Thoracic aorta (tissue), 2 donors: ENCODE data around the gene HDGFL3. TPM values are rescaled to one million over a fixed set of nuclear protein-coding genes. Genes with fewer than 3 reads are reported as not detected.

Experiments
- ATAC-seq: fragments of 150-250 bp; one replicate; pipeline ENCODE4 v1.8.0; 2017; ENCODE audit warnings: low read depth; ENCODE audit not compliant: insufficient number of reproducible peaks, low FRiP score
- DNase-seq: peaks from one replicate; pipeline ENCODE4 v3.0.0-alpha.2; 2020; ENCODE audit warnings: low spot score
- H3K27ac ChIP-seq, 2 donors: fragments of 200-600 bp; sonication (generic); 1 replicate in 1 of 2; 2 replicates in 1 of 2; pipeline ENCODE4 v1.5.1; 2016; ENCODE audit warnings: mild to moderate bottlenecking in 2 of 2, moderate library complexity in 2 of 2
- H3K27me3 ChIP-seq: fragments of 200-600 bp; sonication (generic); replicated peaks from 2 replicates; pipeline ENCODE4 v1.6.0; 2016; ENCODE audit warnings: mild to moderate bottlenecking; ENCODE audit not compliant: insufficient read depth
- H3K36me3 ChIP-seq: fragments of 200-600 bp; sonication (generic); one replicate; pipeline ENCODE4 v1.5.1; 2016
- H3K4me1 ChIP-seq, 2 donors: fragments of 200-600 bp; sonication (generic); 1 replicate in 1 of 2; 2 replicates in 1 of 2; pipeline versions ENCODE4 v1.5.1 to v1.6.0; 2016; ENCODE audit warnings: low read depth in 2 of 2, mild to moderate bottlenecking in 1 of 2; ENCODE audit not compliant: control insufficient read depth in 1 of 2
- H3K4me3 ChIP-seq: fragments of 200-600 bp; sonication (generic); 2 replicates; pipeline ENCODE4 v1.5.1; 2016; ENCODE audit warnings: mild to moderate bottlenecking
- H3K9me3 ChIP-seq: fragments of 200-600 bp; sonication (generic); 2 replicates; pipeline ENCODE4 v1.5.1; 2016
- CTCF ChIP-seq: fragments of 200-600 bp; sonication (generic); IDR thresholded peaks from one replicate; pipeline ENCODE4 v1.5.1; 2019; ENCODE audit warnings: antibody characterized with exemption
- total RNA-seq, 2 donors: library from RNA; depleted of rRNA; stranded (reverse); fragments of >200 nt; gene quantifications; one replicate each; pipeline versions ENCODE4 v1.1.0 to v1.2.3, GENCODE V29; 2016

HDGFL3 gene
- 100 to 1,000 TPM in 1 of 2 donors, 10 to 100 TPM in 1; 19.6 to 118 TPM for total RNA-seq

- Histone ChIP-seq H3K36me3 (no peaks in the 10 kb centered on the region), H3K4me1 (peaks cover 4 to 25% of the 10 kb centered on the region in 2 donors), H3K4me3 (peak within 1 kb of the TSS; percentile 94), H3K27me3 (no peaks in the 10 kb centered on the region), H3K27ac (peak within 1 kb of the TSS; percentile 88 to 91), H3K9me3 (no peaks in the 10 kb centered on the region)
- TF ChIP-seq CTCF = no peak
- ATAC-seq = no peak
- DNase-seq = no peak
Measured at GRCh38 chr15:83207660-83208366, at the start of gene HDGFL3. Gene HDGFL3 (minus strand): TSS chr15:83207823. CDS start chr15:83207414, 409 bp downstream.

GRCh38 chr15:83250781-83251180 lies 43.2 kb upstream of the HDGFL3 start:
- no peaks in the 10 kb centered on the region for H3K9me3 ChIP-seq
- DNase-seq (no peak), ATAC-seq (no peak)
- H3K27me3 ChIP-seq = no peaks in the 10 kb centered on the region
- H3K36me3 ChIP-seq = no peaks in the 10 kb centered on the region
- no peak overlapping the region for H3K27ac ChIP-seq
- TF ChIP-seq CTCF = no peak
- H3K4me3 ChIP-seq = no peak overlapping the region
- H3K4me1 ChIP-seq = no peaks in the 10 kb centered on the region

- Histone ChIP-seq H3K27ac (no peak overlapping the region), H3K27me3 (no peaks in the 10 kb centered on the region), H3K36me3 (no peaks in the 10 kb centered on the region), H3K4me1 (no peaks in the 10 kb centered on the region), H3K4me3 (no peak overlapping the region), H3K9me3 (no peaks in the 10 kb centered on the region)
- no peak for TF ChIP-seq CTCF
- DNase-seq = no peak
- no peak for ATAC-seq
Measured at GRCh38 chr15:83249030-83249343, 41.4 kb upstream of the HDGFL3 start.

- no peaks in the 10 kb centered on the region for H3K4me1 ChIP-seq
- H3K4me3 ChIP-seq = peak overlapping the region; percentile 40
- H3K27ac ChIP-seq = no peak overlapping the region
- H3K27me3 ChIP-seq = no peaks in the 10 kb centered on the region
- no peaks in the 10 kb centered on the region for H3K36me3 ChIP-seq
- peak; percentile 79 for ATAC-seq
- no peak for DNase-seq
- TF ChIP-seq CTCF = peak; percentile 87
- no peaks in the 10 kb centered on the region for H3K9me3 ChIP-seq
Measured at GRCh38 chr15:83248151-83249029, 40.8 kb upstream of the HDGFL3 start.

GRCh38 chr15:83243634-83244033 lies 36.0 kb upstream of the HDGFL3 start:
- no peaks in the 10 kb centered on the region for H3K27me3 ChIP-seq
- ATAC-seq = no peak
- no peaks in the 10 kb centered on the region for H3K4me1 ChIP-seq
- TF ChIP-seq CTCF = no peak
- H3K27ac ChIP-seq = no peak overlapping the region
- no peaks in the 10 kb centered on the region for H3K9me3 ChIP-seq
- DNase-seq = no peak
- no peaks in the 10 kb centered on the region for H3K36me3 ChIP-seq
- H3K4me3 ChIP-seq = no peak overlapping the region
